ENCODE measurements around the gene SSNA1. TPM values are rescaled to one million over a fixed set of nuclear protein-coding genes. Genes with fewer than 3 reads are reported as not detected.

The SSNA1 gene
- total RNA-seq, 1 donor from 2014 or later, result 40.9 TPM

- peaks cover 13% of the 10 kb centered on the region for H3K4me1 Mint-ChIP-seq
- no peaks in the 10 kb centered on the region for H3K27me3 Mint-ChIP-seq (ENCODE audit: low read depth)
- DNase-seq (ENCODE audit: low spot score in 2 of 2, unreplicated experiment in 2 of 2), result no peak
- peaks cover 6% of the 10 kb centered on the region for H3K36me3 Mint-ChIP-seq
- TF ChIP-seq CTCF (IDR thresholded peaks at IDR 0.05; ENCODE audit: unreplicated experiment), result no peak
- H3K27ac Mint-ChIP-seq, result no peak overlapping the region
- H3K4me3 Mint-ChIP-seq, result no peak overlapping the region
- no peaks in the 10 kb centered on the region for H3K9me3 Mint-ChIP-seq
These were observed 5.6 kb upstream of the SSNA1 start for GRCh38 chr9:137182836-137183235.

- Mint-ChIP-seq H3K27ac (no peak overlapping the region), H3K36me3 (peaks cover 8% of the 10 kb centered on the region), H3K27me3 (ENCODE audit: low read depth) (no peaks in the 10 kb centered on the region), H3K4me3 (no peak overlapping the region), H3K9me3 (no peaks in the 10 kb centered on the region), H3K4me1 (peaks cover 17% of the 10 kb centered on the region)
- no peak for DNase-seq (ENCODE audit: low spot score in 2 of 2, unreplicated experiment in 2 of 2)
- no peak for TF ChIP-seq CTCF (IDR thresholded peaks at IDR 0.05; ENCODE audit: unreplicated experiment)
These were observed 4.4 kb upstream of the SSNA1 start for GRCh38 chr9:137183980-137184595.

- H3K9me3 Mint-ChIP-seq, result no peaks in the 10 kb centered on the region
- H3K4me3 Mint-ChIP-seq, result no peak overlapping the region
- DNase-seq (ENCODE audit: low spot score in 2 of 2, unreplicated experiment in 2 of 2), result no peak
- H3K36me3 Mint-ChIP-seq, result peaks cover 8% of the 10 kb centered on the region
- no peaks in the 10 kb centered on the region for H3K27me3 Mint-ChIP-seq (ENCODE audit: low read depth)
- peaks cover 24% of the 10 kb centered on the region for H3K4me1 Mint-ChIP-seq
- no peak overlapping the region for H3K27ac Mint-ChIP-seq
- TF ChIP-seq CTCF (IDR thresholded peaks at IDR 0.05; ENCODE audit: unreplicated experiment), result no peak
These were observed 3.4 kb upstream of the SSNA1 start for GRCh38 chr9:137184881-137185660.

GRCh38 chr9:137185921-137186320 lies 2.6 kb upstream of the SSNA1 start:
- Mint-ChIP-seq H3K4me3 (peak overlapping the region; percentile 93), H3K27ac (no peak overlapping the region)

GRCh38 chr9:137186385-137186784 lies 2.1 kb upstream of the SSNA1 start:
- Mint-ChIP-seq H3K9me3 (no peaks in the 10 kb centered on the region), H3K27ac (no peak overlapping the region), H3K36me3 (peaks cover 10% of the 10 kb centered on the region), H3K4me3 (peak overlapping the region; percentile 93), H3K4me1 (peaks cover 30% of the 10 kb centered on the region), H3K27me3 (ENCODE audit: low read depth) (no peaks in the 10 kb centered on the region)
- no peak for TF ChIP-seq CTCF (IDR thresholded peaks at IDR 0.05; ENCODE audit: unreplicated experiment)
- DNase-seq (ENCODE audit: low spot score in 2 of 2, unreplicated experiment in 2 of 2), result no peak

More at GRCh38 chr9:137185921-137186320, 2.6 kb upstream of the SSNA1 start:
- TF ChIP-seq CTCF (IDR thresholded peaks at IDR 0.05; ENCODE audit: unreplicated experiment), result no peak
- Mint-ChIP-seq H3K36me3 (peaks cover 10% of the 10 kb centered on the region), H3K27me3 (ENCODE audit: low read depth) (no peaks in the 10 kb centered on the region), H3K9me3 (no peaks in the 10 kb centered on the region), H3K4me1 (peaks cover 29% of the 10 kb centered on the region)
- DNase-seq (ENCODE audit: low spot score in 2 of 2, unreplicated experiment in 2 of 2), result no peak

Measured in mesothelial cell of epicardium (in vitro differentiated cells).